ENCODE data around the gene ALDH3A1.
"Not testable (repeated sequence)": the region's sequence is repeated elsewhere in the genome, so short reads cannot be mapped to it uniquely, and the experiment has no call there.

Gene ALDH3A1

GRCh38 chr17:19766421-19767270, 18.5 kb upstream of the ALDH3A1 start:
- no peaks in the 10 kb centered on the region for H3K36me3 ChIP-seq (ENCODE audit: insufficient read depth, insufficient read length, low read length)
- no peak overlapping the region for H3K4me3 ChIP-seq (ENCODE audit: insufficient read length, low read depth)
- H3K4me1 ChIP-seq (ENCODE audit: insufficient read depth, insufficient read length), result peaks cover 5% of the 10 kb centered on the region
- no peak for TF ChIP-seq SUZ12 (IDR thresholded peaks at IDR 0.05; ENCODE audit: extremely low read depth, insufficient read depth, insufficient read length)
- TF ChIP-seq ZNF274 (IDR thresholded peaks at IDR 0.05; ENCODE audit: low read depth, low read length), result no peak
- no peak for TF ChIP-seq YY1 (IDR thresholded peaks at IDR 0.05; ENCODE audit: insufficient read depth, insufficient read length)
- H3K9me3 ChIP-seq (ENCODE audit: insufficient read depth, low read length), result no peaks in the 10 kb centered on the region
- peak; percentile 47 for DNase-seq (ENCODE audit: low read depth, low spot score)
- H3K27me3 ChIP-seq (ENCODE audit: insufficient read depth, insufficient read length), result no peaks in the 10 kb centered on the region
- peak overlapping the region; percentile 50 for H3K9ac ChIP-seq (ENCODE audit: insufficient read length, low read depth)

GRCh38 chr17:19766016-19766415, 17.9 kb upstream of the ALDH3A1 start:
- no peaks in the 10 kb centered on the region for H3K27me3 ChIP-seq (ENCODE audit: insufficient read depth, insufficient read length)
- TF ChIP-seq SUZ12 (IDR thresholded peaks at IDR 0.05; ENCODE audit: extremely low read depth, insufficient read depth, insufficient read length), result no peak
- no peak for TF ChIP-seq ZNF274 (IDR thresholded peaks at IDR 0.05; ENCODE audit: low read depth, low read length)
- TF ChIP-seq YY1 (IDR thresholded peaks at IDR 0.05; ENCODE audit: insufficient read depth, insufficient read length), result no peak
- no peak for DNase-seq (ENCODE audit: low read depth, low spot score)

DNA sequence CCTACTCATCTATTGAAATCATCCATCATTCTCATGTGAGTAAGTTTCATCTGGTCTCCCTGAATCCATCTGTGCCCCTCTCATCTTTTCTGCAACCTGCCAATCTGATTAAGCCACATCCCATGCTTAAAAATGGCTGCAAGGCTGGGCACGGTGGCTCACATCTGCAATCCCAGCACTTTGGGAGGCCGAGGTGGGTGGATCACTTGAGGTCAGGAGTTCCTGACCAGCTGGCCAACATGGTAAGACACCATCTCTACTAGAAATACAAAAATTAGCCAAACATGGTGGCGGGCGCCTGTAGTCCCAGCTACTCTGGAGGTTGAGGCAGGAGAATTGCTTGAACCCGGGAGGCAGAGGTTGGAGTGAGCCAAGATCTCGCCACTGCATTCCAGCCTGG, 15.9 kb upstream of the ALDH3A1 start:
- H3K9ac ChIP-seq (ENCODE audit: insufficient read length, low read depth); DNase-seq (ENCODE audit: low read depth, low spot score); H3K9me3 ChIP-seq (ENCODE audit: insufficient read depth, low read length); H3K4me3 ChIP-seq (ENCODE audit: insufficient read length, low read depth); H3K36me3 ChIP-seq (ENCODE audit: insufficient read depth, insufficient read length, low read length); H3K27me3 ChIP-seq (ENCODE audit: insufficient read depth, insufficient read length); H3K4me1 ChIP-seq (ENCODE audit: insufficient read depth, insufficient read length): not testable (repeated sequence)

More at GRCh38 chr17:19766016-19766415, 17.9 kb upstream of the ALDH3A1 start:
- H3K4me1 ChIP-seq (ENCODE audit: insufficient read depth, insufficient read length), result peaks cover 5% of the 10 kb centered on the region
- H3K9me3 ChIP-seq (ENCODE audit: insufficient read depth, low read length), result no peaks in the 10 kb centered on the region
- H3K9ac ChIP-seq (ENCODE audit: insufficient read length, low read depth), result no peak overlapping the region
- H3K36me3 ChIP-seq (ENCODE audit: insufficient read depth, insufficient read length, low read length), result no peaks in the 10 kb centered on the region
- no peak overlapping the region for H3K4me3 ChIP-seq (ENCODE audit: insufficient read length, low read depth)

DNA sequence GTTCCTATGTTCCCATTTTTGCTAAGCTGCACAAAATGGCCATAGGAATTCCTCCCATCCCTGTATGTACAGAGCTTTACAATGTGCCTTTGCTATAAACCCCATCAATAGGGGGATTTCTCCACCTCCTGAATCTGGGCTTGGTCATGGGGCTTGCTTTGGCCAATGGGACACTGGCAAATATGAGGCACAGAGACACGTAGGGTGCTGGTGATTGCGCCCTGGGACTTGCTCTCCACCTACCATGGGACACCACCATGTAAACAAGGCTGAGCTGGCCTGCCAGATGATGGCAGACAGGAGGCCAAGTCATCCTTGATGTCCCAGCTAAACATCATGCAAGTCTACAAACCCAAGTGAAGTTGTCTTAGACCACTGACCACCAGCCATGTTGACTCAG, 15.3 kb upstream of the ALDH3A1 start:
- Histone ChIP-seq H3K9ac (ENCODE audit: insufficient read length, low read depth) (no peak overlapping the region), H3K36me3 (ENCODE audit: insufficient read depth, insufficient read length, low read length) (no peaks in the 10 kb centered on the region), H3K9me3 (ENCODE audit: insufficient read depth, low read length) (no peaks in the 10 kb centered on the region), H3K27me3 (ENCODE audit: insufficient read depth, insufficient read length) (no peaks in the 10 kb centered on the region), H3K4me1 (ENCODE audit: insufficient read depth, insufficient read length) (peaks cover 4% of the 10 kb centered on the region), H3K4me3 (ENCODE audit: insufficient read length, low read depth) (no peak overlapping the region)
- no peak for DNase-seq (ENCODE audit: low read depth, low spot score)
- no peak for TF ChIP-seq YY1 (IDR thresholded peaks at IDR 0.05; ENCODE audit: insufficient read depth, insufficient read length)

- Histone ChIP-seq H3K27me3 (ENCODE audit: insufficient read depth, insufficient read length) (no peaks in the 10 kb centered on the region), H3K9me3 (ENCODE audit: insufficient read depth, low read length) (no peaks in the 10 kb centered on the region), H3K4me1 (ENCODE audit: insufficient read depth, insufficient read length) (peaks cover 2% of the 10 kb centered on the region), H3K9ac (ENCODE audit: insufficient read length, low read depth) (no peak overlapping the region), H3K36me3 (ENCODE audit: insufficient read depth, insufficient read length, low read length) (no peaks in the 10 kb centered on the region), H3K4me3 (ENCODE audit: insufficient read length, low read depth) (no peak overlapping the region)
- TF ChIP-seq SUZ12 (IDR thresholded peaks at IDR 0.05; ENCODE audit: extremely low read depth, insufficient read depth, insufficient read length) (no peak), YY1 (IDR thresholded peaks at IDR 0.05; ENCODE audit: insufficient read depth, insufficient read length) (no peak), ZNF274 (IDR thresholded peaks at IDR 0.05; ENCODE audit: low read depth, low read length) (no peak)
- peak; percentile 47 for DNase-seq (ENCODE audit: low read depth, low spot score)
Measured at GRCh38 chr17:19762515-19762961, 14.4 kb upstream of the ALDH3A1 start.

GRCh38 chr17:19760746-19761145, 12.6 kb upstream of the ALDH3A1 start:
- Histone ChIP-seq H3K27me3 (ENCODE audit: insufficient read depth, insufficient read length) (no peaks in the 10 kb centered on the region), H3K9me3 (ENCODE audit: insufficient read depth, low read length) (no peaks in the 10 kb centered on the region), H3K4me3 (ENCODE audit: insufficient read length, low read depth) (no peak overlapping the region), H3K36me3 (ENCODE audit: insufficient read depth, insufficient read length, low read length) (no peaks in the 10 kb centered on the region), H3K9ac (ENCODE audit: insufficient read length, low read depth) (no peak overlapping the region), H3K4me1 (ENCODE audit: insufficient read depth, insufficient read length) (no peaks in the 10 kb centered on the region)
- no peak for TF ChIP-seq SUZ12 (IDR thresholded peaks at IDR 0.05; ENCODE audit: extremely low read depth, insufficient read depth, insufficient read length)
- no peak for TF ChIP-seq ZNF274 (IDR thresholded peaks at IDR 0.05; ENCODE audit: low read depth, low read length)
- no peak for TF ChIP-seq YY1 (IDR thresholded peaks at IDR 0.05; ENCODE audit: insufficient read depth, insufficient read length)
- no peak for DNase-seq (ENCODE audit: low read depth, low spot score)

- Histone ChIP-seq H3K4me1 (ENCODE audit: insufficient read depth, insufficient read length) (no peaks in the 10 kb centered on the region), H3K27me3 (ENCODE audit: insufficient read depth, insufficient read length) (no peaks in the 10 kb centered on the region), H3K4me3 (ENCODE audit: insufficient read length, low read depth) (no peak overlapping the region), H3K9me3 (ENCODE audit: insufficient read depth, low read length) (no peaks in the 10 kb centered on the region), H3K36me3 (ENCODE audit: insufficient read depth, insufficient read length, low read length) (no peaks in the 10 kb centered on the region), H3K9ac (ENCODE audit: insufficient read length, low read depth) (no peak overlapping the region)
- TF ChIP-seq YY1 (IDR thresholded peaks at IDR 0.05; ENCODE audit: insufficient read depth, insufficient read length) (no peak), ZNF274 (IDR thresholded peaks at IDR 0.05; ENCODE audit: low read depth, low read length) (no peak), SUZ12 (IDR thresholded peaks at IDR 0.05; ENCODE audit: extremely low read depth, insufficient read depth, insufficient read length) (no peak)
- no peak for DNase-seq (ENCODE audit: low read depth, low spot score)
Measured at GRCh38 chr17:19759568-19760549, 11.8 kb upstream of the ALDH3A1 start.

Measured in NT2/D1 (cell line).